IMR-90 (cell line): ENCODE measurements around the gene KRT9. TPM values are rescaled to one million over a fixed set of nuclear protein-coding genes. Genes with fewer than 3 reads are reported as not detected.

Experiments
- ATAC-seq: fragments of 200-7000 bp; cut with Tn5 transposase; 2 replicates; pipeline ENCODE4 v1.9.1; 2020; ENCODE audit warnings: low read depth, mild to moderate bottlenecking, moderate library complexity
- BruUV-seq: library from RNA; stranded (reverse); fragments of 400-500 nt; replicated peaks from 2 replicates; lab custom pipeline; 2021; lab: Mats Ljungman, UMichigan
- CTCF ChIA-PET: fragments of 300-600 bp; formaldehyde crosslinking; extraction: SDS; loops from one replicate; lab custom pipeline; 2021; ENCODE audit warnings: antibody characterized with exemption; lab: Yijun Ruan, JAX
- POLR2A ChIA-PET: fragments of 300-600 bp; sonication (Branson Sonifier 250); formaldehyde crosslinking; loops from one replicate; lab custom pipeline; 2022; ENCODE audit warnings: antibody characterized with exemption; ENCODE audit not compliant: unreplicated experiment; lab: Charles Lee
- DNase-seq: peaks from one replicate; pipeline ENCODE4 v3.0.0; 2013
- H2AFZ ChIP-seq: replicated peaks from 2 replicates; pipeline ENCODE3; 2013; ENCODE audit warnings: low read length, mild to moderate bottlenecking; ENCODE audit not compliant: poor library complexity
- H2AK5ac ChIP-seq: 2 replicates; pipeline ENCODE4 v1.6.1; 2013; ENCODE audit warnings: low read depth, low read length, inconsistent platforms
- H2AK9ac ChIP-seq: replicated peaks from 2 replicates; pipeline ENCODE3; 2013; ENCODE audit warnings: mild to moderate bottlenecking, low read depth, low read length, moderate library complexity; ENCODE audit not compliant: poor library complexity
- H2BK120ac ChIP-seq: 2 replicates; pipeline ENCODE4 v1.6.1; 2013; ENCODE audit warnings: low read depth, low read length, inconsistent platforms
- H2BK15ac ChIP-seq: 3 replicates; pipeline ENCODE4 v1.6.1; 2013; ENCODE audit warnings: low read depth, low read length, inconsistent platforms
- H2BK20ac ChIP-seq: 2 replicates; pipeline ENCODE4 v1.6.1; 2013; ENCODE audit warnings: low read depth, mild to moderate bottlenecking, inconsistent platforms, low read length, moderate library complexity
- H2BK5ac ChIP-seq: 2 replicates; pipeline ENCODE4 v1.6.1; 2013; ENCODE audit warnings: mild to moderate bottlenecking, low read depth, low read length, inconsistent platforms; ENCODE audit not compliant: poor library complexity, severe bottlenecking
- H3K14ac ChIP-seq: replicated peaks from 2 replicates; pipeline ENCODE4 v1.6.1; 2013; ENCODE audit warnings: low read depth, low read length, inconsistent platforms
- H3K18ac ChIP-seq: 2 replicates; pipeline ENCODE4 v1.6.1; 2013; ENCODE audit warnings: low read depth, low read length, control low read depth
- H3K23ac ChIP-seq: 2 replicates; pipeline ENCODE4 v1.6.1; 2013; ENCODE audit warnings: low read depth, low read length, inconsistent platforms
- H3K27ac ChIP-seq: 2 replicates; pipeline ENCODE4 v1.5.1; 2013; ENCODE audit warnings: mild to moderate bottlenecking, control low read depth, low read length; ENCODE audit not compliant: insufficient read depth
- H3K27me3 ChIP-seq: 2 replicates; pipeline ENCODE4 v1.6.1; 2013; ENCODE audit warnings: low read length; ENCODE audit not compliant: control insufficient read depth, insufficient read depth
- H3K36me3 ChIP-seq: 2 replicates; pipeline ENCODE4 v1.6.1; 2013; ENCODE audit warnings: low read length, mixed read lengths; ENCODE audit not compliant: control insufficient read depth, insufficient read depth
- H3K4ac ChIP-seq: 2 replicates; pipeline ENCODE4 v1.6.1; 2013; ENCODE audit warnings: low read depth, low read length, inconsistent platforms
- H3K4me1 ChIP-seq: 2 replicates; pipeline ENCODE4 v1.6.1; 2013; ENCODE audit warnings: low read length, mixed read lengths; ENCODE audit not compliant: control insufficient read depth, insufficient read depth
- H3K4me2 ChIP-seq: 2 replicates; pipeline ENCODE4 v1.6.1; 2013; ENCODE audit warnings: low read depth, mild to moderate bottlenecking, control low read depth, low read length, moderate library complexity
- H3K4me3 ChIP-seq: 2 replicates; pipeline ENCODE4 v1.5.1; 2013; ENCODE audit warnings: low read depth, mild to moderate bottlenecking, control low read depth, low read length, moderate library complexity; ENCODE audit not compliant: insufficient read depth
- H3K56ac ChIP-seq: 2 replicates; pipeline ENCODE4 v1.6.1; 2013; ENCODE audit warnings: low read length, inconsistent platforms; ENCODE audit not compliant: insufficient read depth; ENCODE audit errors: extremely low read depth
- H3K79me1 ChIP-seq, 2 experiments: 2 replicates each; pipeline ENCODE4 v1.6.1; 2013; ENCODE audit warnings: low read length in 2 of 2, inconsistent platforms in 1 of 2, low read depth in 1 of 2
- H3K9ac ChIP-seq: 2 replicates; pipeline ENCODE4 v1.6.1; 2013; ENCODE audit warnings: low read depth, low read length, control low read depth
- H3K9me1 ChIP-seq: 2 replicates; pipeline ENCODE4 v1.6.1; 2013; ENCODE audit warnings: low read length, inconsistent platforms; ENCODE audit not compliant: insufficient read depth
- H3K9me3 ChIP-seq: 2 replicates; pipeline ENCODE4 v1.6.1; 2013; ENCODE audit warnings: low read length; ENCODE audit not compliant: control insufficient read depth, insufficient read depth
- H4K20me1 ChIP-seq: 2 replicates; pipeline ENCODE4 v1.6.1; 2013; ENCODE audit warnings: low read length, inconsistent platforms; ENCODE audit not compliant: insufficient read depth
- H4K5ac ChIP-seq: 2 replicates; pipeline ENCODE4 v1.6.1; 2013; ENCODE audit warnings: mild to moderate bottlenecking, low read depth, low read length, control low read depth
- H4K8ac ChIP-seq, 2 experiments: 2 replicates each; pipeline ENCODE4 v1.6.1; 2013; ENCODE audit warnings: low read depth in 2 of 2, low read length in 2 of 2, control low read depth in 1 of 2, inconsistent platforms in 1 of 2
- H4K91ac ChIP-seq: 2 replicates; pipeline ENCODE4 v1.6.1; 2013; ENCODE audit warnings: low read depth, low read length, inconsistent platforms; ENCODE audit not compliant: insufficient read depth
- BHLHE40 ChIP-seq: fragments of 150-350 bp; IDR thresholded peaks from 2 replicates; pipeline ENCODE4 v1.6.1; 2016; ENCODE audit warnings: mild to moderate bottlenecking, low read depth, low read length
- CEBPB ChIP-seq: IDR thresholded peaks from 2 replicates; pipeline ENCODE4 v1.6.1; 2012; ENCODE audit warnings: low read depth, low read length, improper control_type of control experiment
- CHD1 ChIP-seq: IDR thresholded peaks from 2 replicates; pipeline ENCODE4 v1.6.1; 2012; ENCODE audit warnings: low read depth, low read length, improper control_type of control experiment
- FOS ChIP-seq: fragments of 150-350 bp; IDR thresholded peaks from 2 replicates; pipeline ENCODE4 v1.6.1; 2016; ENCODE audit warnings: low read depth, low read length
- MAFK ChIP-seq: IDR thresholded peaks from 2 replicates; pipeline ENCODE4 v1.6.1; 2012; ENCODE audit warnings: low read depth, low read length, improper control_type of control experiment
- MAZ ChIP-seq: IDR thresholded peaks from 2 replicates; pipeline ENCODE4 v1.6.1; 2012; ENCODE audit warnings: low read depth, mild to moderate bottlenecking, low read length, improper control_type of control experiment, moderate library complexity, borderline replicate concordance
- POLR2A ChIP-seq: IDR thresholded peaks from 2 replicates; pipeline ENCODE4 v1.6.1; 2012; ENCODE audit warnings: mild to moderate bottlenecking, low read depth, low read length
- RAD21 ChIP-seq: IDR thresholded peaks from 2 replicates; pipeline ENCODE4 v1.6.1; 2012; ENCODE audit warnings: low read length, improper control_type of control experiment
- RCOR1 ChIP-seq: IDR thresholded peaks from 2 replicates; pipeline ENCODE4 v1.6.1; 2012; ENCODE audit warnings: mild to moderate bottlenecking, low read length, improper control_type of control experiment; ENCODE audit not compliant: insufficient replicate concordance
- SMC3 ChIP-seq: fragments of 150-350 bp; IDR thresholded peaks from 2 replicates; pipeline ENCODE4 v1.6.1; 2016; ENCODE audit warnings: low read depth, mild to moderate bottlenecking, antibody characterized with exemption, low read length, moderate library complexity
- WGBS, 2 experiments: methylation state at CpG; one replicate each; pipeline versions ENCODE4 v1.1.5 to v1.1.7; 2013; ENCODE audit warnings: missing lambda C conversion rate in 2 of 2; ENCODE audit not compliant: insufficient read length in 1 of 2; ENCODE audit errors: extremely low coverage in 2 of 2; 5-methylcytosine and 5-hydroxymethylcytosine counted together
- dilution Hi-C: fragments of 300-500 bp; cut with HindIII; formaldehyde crosslinking; loops from one replicate; pipeline ENCODE4 v1.14.3; 2018; ENCODE audit warnings: low sequenced_read_pairs; ENCODE audit not compliant: unreplicated experiment
- in situ Hi-C: fragments of 300-500 bp; cut with MboI; formaldehyde crosslinking; loops from 3 replicates; pipeline ENCODE4 v1.14.3; 2019; ENCODE audit warnings: low sequenced_read_pairs, inconsistent platforms, mixed read lengths
- intact Hi-C: fragments of 100-400 bp; cut with micrococcal nuclease; formaldehyde crosslinking; loops from 2 replicates; pipeline ENCODE4 v1.10.0; 2022
- polyA plus RNA-seq, 3 experiments: library from polyadenylated mRNA; depleted of rRNA; stranded (reverse); fragments of >200 nt; gene quantifications; 2 replicates each; pipeline ENCODE4 v1.2.3, GENCODE V29; 2012; ENCODE audit warnings: low replicate concordance in 1 of 3
- total RNA-seq: library from RNA; depleted of rRNA; stranded (reverse); fragments of >200 nt; gene quantifications from 2 replicates; pipeline ENCODE4 v1.2.3, GENCODE V29; 2012
- TF ChIP-seq, protein P1 (sequence below): conservative IDR thresholded peaks from 2 replicates; pipeline ENCODE4 v1.5.1; 2012; ENCODE audit warnings: mild to moderate bottlenecking, low read depth, low read length, improper control_type of control experiment
- TF ChIP-seq, protein P2 (sequence below): fragments of 150-350 bp; IDR thresholded peaks from 2 replicates; pipeline ENCODE4 v1.6.1; 2017; ENCODE audit warnings: mild to moderate bottlenecking, antibody characterized with exemption, low read length, low read depth

KRT9 gene
- total and polyA plus RNA-seq, 2 of the 4 experiments (the other 2 are of a cell fraction) = not detected

DNA sequence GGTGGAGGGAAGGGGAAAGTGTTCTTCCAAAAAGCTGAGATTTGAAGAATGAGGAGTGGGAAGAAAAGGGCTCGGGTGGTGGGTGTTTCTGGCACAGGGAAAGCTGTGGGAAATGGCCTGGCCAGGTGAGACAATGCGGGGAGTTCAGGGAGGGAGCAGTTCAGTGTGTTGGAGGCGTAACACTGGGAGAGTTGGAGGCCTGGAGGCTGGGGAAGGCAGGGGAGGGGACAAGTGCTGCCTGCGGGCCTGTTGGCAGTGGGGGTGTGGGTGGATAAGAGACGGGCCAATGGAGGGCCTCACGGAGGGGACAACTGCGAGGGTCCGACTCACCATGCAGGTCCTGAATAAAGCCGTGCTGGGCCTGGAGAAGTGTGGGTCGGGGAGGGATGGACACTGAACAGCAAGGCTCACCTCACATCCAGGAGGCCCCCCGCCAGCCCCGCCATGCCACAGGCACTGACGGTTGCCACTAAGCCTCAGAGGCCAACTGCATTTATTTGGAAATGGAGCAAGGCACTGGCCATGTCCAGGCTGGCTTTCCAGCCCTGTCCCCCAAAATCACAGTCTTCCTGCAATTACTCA lies 25.9 kb downstream of the KRT9 start (continued):
- TF ChIP-seq, protein P1, sequence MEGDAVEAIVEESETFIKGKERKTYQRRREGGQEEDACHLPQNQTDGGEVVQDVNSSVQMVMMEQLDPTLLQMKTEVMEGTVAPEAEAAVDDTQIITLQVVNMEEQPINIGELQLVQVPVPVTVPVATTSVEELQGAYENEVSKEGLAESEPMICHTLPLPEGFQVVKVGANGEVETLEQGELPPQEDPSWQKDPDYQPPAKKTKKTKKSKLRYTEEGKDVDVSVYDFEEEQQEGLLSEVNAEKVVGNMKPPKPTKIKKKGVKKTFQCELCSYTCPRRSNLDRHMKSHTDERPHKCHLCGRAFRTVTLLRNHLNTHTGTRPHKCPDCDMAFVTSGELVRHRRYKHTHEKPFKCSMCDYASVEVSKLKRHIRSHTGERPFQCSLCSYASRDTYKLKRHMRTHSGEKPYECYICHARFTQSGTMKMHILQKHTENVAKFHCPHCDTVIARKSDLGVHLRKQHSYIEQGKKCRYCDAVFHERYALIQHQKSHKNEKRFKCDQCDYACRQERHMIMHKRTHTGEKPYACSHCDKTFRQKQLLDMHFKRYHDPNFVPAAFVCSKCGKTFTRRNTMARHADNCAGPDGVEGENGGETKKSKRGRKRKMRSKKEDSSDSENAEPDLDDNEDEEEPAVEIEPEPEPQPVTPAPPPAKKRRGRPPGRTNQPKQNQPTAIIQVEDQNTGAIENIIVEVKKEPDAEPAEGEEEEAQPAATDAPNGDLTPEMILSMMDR = no peak

DNA sequence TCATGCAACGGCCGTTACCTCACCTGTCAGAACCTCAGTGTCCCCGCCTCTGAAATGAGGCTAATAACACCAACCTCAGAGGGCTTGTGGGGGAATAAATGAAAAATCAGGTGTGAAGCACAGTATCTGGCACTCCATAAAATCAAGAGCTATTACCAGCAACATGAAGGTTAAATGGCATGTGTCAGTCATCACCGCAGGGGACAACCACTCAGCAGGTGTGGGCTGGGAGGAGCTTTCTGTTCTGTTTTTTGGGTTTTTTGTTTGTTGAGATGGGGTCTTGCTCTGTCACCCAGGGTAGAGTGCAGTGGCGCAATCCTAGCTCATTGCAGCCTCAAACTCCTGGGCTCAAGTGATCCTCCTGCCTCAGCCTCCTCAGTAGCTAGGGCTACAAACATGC lies 26.9 kb downstream of the KRT9 start:
- Histone ChIP-seq H4K5ac (no peak overlapping the region), H2BK15ac (no peak overlapping the region), H3K9ac (no peak overlapping the region), H3K18ac (no peak overlapping the region), H4K20me1 (no peaks in the 10 kb centered on the region), H2AFZ (peak overlapping the region; percentile 58), H4K91ac (no peak overlapping the region), H2BK120ac (no peak overlapping the region), H3K9me3 (peaks cover 4% of the 10 kb centered on the region), H3K4ac (no peak overlapping the region), H3K36me3 (no peaks in the 10 kb centered on the region), H2BK5ac (no peak overlapping the region), H4K8ac (no peak overlapping the region), H2AK9ac (no peak overlapping the region), H3K27ac (no peak overlapping the region), H3K4me3 (no peak overlapping the region), H3K14ac (no peak overlapping the region), H2BK20ac (0 out of 2 replicates have a peak overlapping the region, but pooled peaks have one; percentile 11), H3K56ac (no peak overlapping the region), H3K4me1 (peaks cover 21% of the 10 kb centered on the region), H3K79me1 (no peaks in the 10 kb centered on the region), H2AK5ac (no peak overlapping the region), H3K23ac (no peak overlapping the region), H3K4me2 (no peak overlapping the region), H3K9me1 (peaks cover 12% of the 10 kb centered on the region), H3K27me3 (no peaks in the 10 kb centered on the region)
- in situ Hi-C loops (loop anchor here (5.0 kb wide), 1 partner anchor 638 kb away; no protein-coding TSS in a partner anchor), intact Hi-C loops (loop anchor here (5.0 kb wide), 1 partner anchor 898 kb away; the partner anchor contains the start of gene SMARCE1), dilution Hi-C loops (no loop called here)
- no peak for ATAC-seq
- no peak for DNase-seq
- no TSS peak for BruUV-seq
- no CpG with 5 or more reads among the region's 5 CpGs for WGBS, 2 experiments
- ChIA-PET POLR2A (no interaction called here), CTCF (interaction anchor here (1.0 kb wide), 1 partner anchor 689 kb away, joined by 5 read pairs; no protein-coding TSS in a partner anchor)
- TF ChIP-seq MAZ = no peak
- TF ChIP-seq RCOR1 = no peak
- TF ChIP-seq, protein P1 = no peak
- TF ChIP-seq CEBPB = no peak
- no peak for TF ChIP-seq FOS
- TF ChIP-seq POLR2A = no peak
- no peak for TF ChIP-seq BHLHE40
- TF ChIP-seq RAD21 = no peak
- TF ChIP-seq, protein P2, sequence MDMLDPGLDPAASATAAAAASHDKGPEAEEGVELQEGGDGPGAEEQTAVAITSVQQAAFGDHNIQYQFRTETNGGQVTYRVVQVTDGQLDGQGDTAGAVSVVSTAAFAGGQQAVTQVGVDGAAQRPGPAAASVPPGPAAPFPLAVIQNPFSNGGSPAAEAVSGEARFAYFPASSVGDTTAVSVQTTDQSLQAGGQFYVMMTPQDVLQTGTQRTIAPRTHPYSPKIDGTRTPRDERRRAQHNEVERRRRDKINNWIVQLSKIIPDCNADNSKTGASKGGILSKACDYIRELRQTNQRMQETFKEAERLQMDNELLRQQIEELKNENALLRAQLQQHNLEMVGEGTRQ = no peak
- no peak for TF ChIP-seq CHD1
- no peak for TF ChIP-seq MAFK
- no peak for TF ChIP-seq SMC3
